SK-N-SH treated with all-trans-retinoic acid at 6 μM for 48 hours (cell line): ENCODE results near the gene MPPED2.

ENCODE experiments used
- ARNTL ChIP-seq: fragments of 450-650 bp; formaldehyde crosslinking; IDR thresholded peaks from 2 replicates; pipeline ENCODE4 v1.5.0; 2020; ENCODE audit warnings: low read depth, mild to moderate bottlenecking, moderate library complexity, borderline replicate concordance
- BACH2 ChIP-seq: fragments of 250-450 bp; sonication (Bioruptor Pico); IDR thresholded peaks from 2 replicates; pipeline ENCODE4 v1.9.0; 2021; ENCODE audit warnings: mild to moderate bottlenecking, borderline replicate concordance
- ISL1 ChIP-seq: fragments of 250-450 bp; sonication (Bioruptor Pico); IDR thresholded peaks from 2 replicates; pipeline ENCODE4 v2.1.2; 2022; ENCODE audit warnings: mild to moderate bottlenecking, moderate library complexity
- OSR1 ChIP-seq: fragments of 250-450 bp; sonication (Bioruptor Pico); IDR thresholded peaks from 2 replicates; pipeline ENCODE4 v1.8.0; 2022; ENCODE audit warnings: moderate library complexity, mild to moderate bottlenecking, inconsistent platforms
- PATZ1 ChIP-seq: fragments of 250-450 bp; sonication (Bioruptor Pico); IDR thresholded peaks from 2 replicates; pipeline ENCODE4 v1.8.0; 2020; ENCODE audit warnings: mild to moderate bottlenecking, moderate library complexity, borderline replicate concordance
- POU6F1 ChIP-seq: fragments of 250-450 bp; sonication (Bioruptor Pico); IDR thresholded peaks from 2 replicates; pipeline ENCODE4 v1.8.0; 2021; ENCODE audit warnings: low read depth, mild to moderate bottlenecking, moderate library complexity, borderline replicate concordance
- RARB ChIP-seq: fragments of 250-450 bp; sonication (Bioruptor Pico); IDR thresholded peaks from 2 replicates; pipeline ENCODE4 v1.8.0; 2021; ENCODE audit warnings: mild to moderate bottlenecking, moderate library complexity
- SNAI2 ChIP-seq: fragments of 250-450 bp; sonication (Bioruptor Pico); IDR thresholded peaks from 2 replicates; pipeline ENCODE4 v1.5.0; 2020; ENCODE audit warnings: mild to moderate bottlenecking, moderate library complexity
- TCF4 ChIP-seq: fragments of 250-450 bp; sonication (Bioruptor Pico); IDR thresholded peaks from 2 replicates; pipeline ENCODE4 v1.8.0; 2021; ENCODE audit warnings: mild to moderate bottlenecking, moderate library complexity, borderline replicate concordance
- TOX ChIP-seq: fragments of 250-450 bp; sonication (Bioruptor Pico); IDR thresholded peaks from 2 replicates; pipeline ENCODE4 v1.8.0; 2021; ENCODE audit warnings: mild to moderate bottlenecking, moderate library complexity, borderline replicate concordance
- ZFP30 ChIP-seq: fragments of 450-650 bp; formaldehyde crosslinking; IDR thresholded peaks from 2 replicates; pipeline ENCODE4 v1.5.0; 2022; ENCODE audit warnings: mild to moderate bottlenecking, moderate library complexity
- ZNF8 ChIP-seq: fragments of 450-650 bp; formaldehyde crosslinking; IDR thresholded peaks from 2 replicates; pipeline ENCODE4 v1.5.0; 2020; ENCODE audit warnings: mild to moderate bottlenecking, moderate library complexity
- TF ChIP-seq, protein P1 (sequence below): fragments of 250-450 bp; sonication (Bioruptor Pico); IDR thresholded peaks from 2 replicates; pipeline ENCODE4 v1.5.0; 2020; ENCODE audit warnings: mild to moderate bottlenecking, moderate library complexity

DNA sequence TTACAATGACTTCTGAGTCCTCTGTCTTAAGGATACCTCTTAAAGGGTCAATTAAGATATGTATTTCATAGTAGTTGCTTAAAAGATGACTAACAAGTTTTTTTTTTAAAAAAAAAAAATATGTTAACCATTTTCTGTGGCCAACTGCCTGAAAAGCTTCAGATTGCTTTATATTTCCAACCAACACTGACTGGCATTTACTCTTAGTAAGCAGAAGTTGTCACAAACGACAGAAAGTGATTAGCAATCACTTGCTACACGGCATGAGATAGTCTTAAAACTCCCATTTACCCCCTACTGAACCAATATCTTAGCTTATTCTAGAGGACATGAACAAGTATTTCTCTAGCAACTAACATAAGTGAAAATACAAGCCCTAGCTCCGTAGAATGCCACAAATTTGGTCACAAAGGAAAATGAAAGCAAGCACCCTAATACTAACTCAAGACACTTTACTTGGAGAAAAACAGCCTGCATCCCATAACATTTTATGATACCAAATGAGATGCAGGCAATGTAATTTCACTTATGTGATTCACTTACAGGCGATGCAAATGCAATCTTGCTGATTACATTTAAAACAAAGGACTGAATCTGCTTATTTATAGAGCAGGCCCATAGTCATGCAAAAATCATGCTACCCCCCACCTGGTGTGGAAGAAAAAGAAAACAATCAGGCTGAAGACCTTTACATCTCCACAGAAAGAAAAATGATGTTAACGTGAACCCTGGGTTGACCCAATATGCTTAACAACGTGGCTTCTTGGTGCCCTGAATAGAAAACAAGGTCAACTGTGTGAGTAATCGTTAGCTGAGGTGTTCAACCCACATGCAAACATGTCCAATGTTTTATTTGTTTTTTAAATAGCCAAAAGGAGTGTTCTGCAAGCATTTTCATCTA lies 25.7 kb downstream of the MPPED2 start:
- no peak for TF ChIP-seq OSR1 (CRISPR knock-in tag)
- TF ChIP-seq, protein P1, sequence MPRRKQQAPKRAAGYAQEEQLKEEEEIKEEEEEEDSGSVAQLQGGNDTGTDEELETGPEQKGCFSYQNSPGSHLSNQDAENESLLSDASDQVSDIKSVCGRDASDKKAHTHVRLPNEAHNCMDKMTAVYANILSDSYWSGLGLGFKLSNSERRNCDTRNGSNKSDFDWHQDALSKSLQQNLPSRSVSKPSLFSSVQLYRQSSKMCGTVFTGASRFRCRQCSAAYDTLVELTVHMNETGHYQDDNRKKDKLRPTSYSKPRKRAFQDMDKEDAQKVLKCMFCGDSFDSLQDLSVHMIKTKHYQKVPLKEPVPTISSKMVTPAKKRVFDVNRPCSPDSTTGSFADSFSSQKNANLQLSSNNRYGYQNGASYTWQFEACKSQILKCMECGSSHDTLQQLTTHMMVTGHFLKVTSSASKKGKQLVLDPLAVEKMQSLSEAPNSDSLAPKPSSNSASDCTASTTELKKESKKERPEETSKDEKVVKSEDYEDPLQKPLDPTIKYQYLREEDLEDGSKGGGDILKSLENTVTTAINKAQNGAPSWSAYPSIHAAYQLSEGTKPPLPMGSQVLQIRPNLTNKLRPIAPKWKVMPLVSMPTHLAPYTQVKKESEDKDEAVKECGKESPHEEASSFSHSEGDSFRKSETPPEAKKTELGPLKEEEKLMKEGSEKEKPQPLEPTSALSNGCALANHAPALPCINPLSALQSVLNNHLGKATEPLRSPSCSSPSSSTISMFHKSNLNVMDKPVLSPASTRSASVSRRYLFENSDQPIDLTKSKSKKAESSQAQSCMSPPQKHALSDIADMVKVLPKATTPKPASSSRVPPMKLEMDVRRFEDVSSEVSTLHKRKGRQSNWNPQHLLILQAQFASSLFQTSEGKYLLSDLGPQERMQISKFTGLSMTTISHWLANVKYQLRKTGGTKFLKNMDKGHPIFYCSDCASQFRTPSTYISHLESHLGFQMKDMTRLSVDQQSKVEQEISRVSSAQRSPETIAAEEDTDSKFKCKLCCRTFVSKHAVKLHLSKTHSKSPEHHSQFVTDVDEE: no peak
- TF ChIP-seq RARB: no peak
- no peak for TF ChIP-seq TCF4 (CRISPR knock-in tag)
- no peak for TF ChIP-seq ZNF8
- no peak for TF ChIP-seq ZFP30 (CRISPR knock-in tag)
- no peak for TF ChIP-seq POU6F1 (CRISPR knock-in tag)
- no peak for TF ChIP-seq ARNTL (CRISPR knock-in tag)
- TF ChIP-seq TOX (CRISPR knock-in tag): no peak
- no peak for TF ChIP-seq ISL1
- no peak for TF ChIP-seq PATZ1 (CRISPR knock-in tag)
- no peak for TF ChIP-seq BACH2 (CRISPR knock-in tag)
- TF ChIP-seq SNAI2: no peak
